IMR-90 (cell line): ENCODE measurements around the gene SLC7A6OS. TPM values are rescaled to one million over a fixed set of nuclear protein-coding genes. Genes with fewer than 3 reads are reported as not detected.
A peak's percentile ranks its signal among the peaks of the same experiment; 100 is the strongest.

Experiments used
- ATAC-seq: fragments of 200-7000 bp; cut with Tn5 transposase; 2 replicates; pipeline ENCODE4 v1.9.1; 2020; ENCODE audit warnings: low read depth, mild to moderate bottlenecking, moderate library complexity
- BruUV-seq: library from RNA; stranded (reverse); fragments of 400-500 nt; replicated peaks from 2 replicates; lab custom pipeline; 2021; lab: Mats Ljungman, UMichigan
- CTCF ChIA-PET: fragments of 300-600 bp; formaldehyde crosslinking; extraction: SDS; loops from one replicate; lab custom pipeline; 2021; ENCODE audit warnings: antibody characterized with exemption; lab: Yijun Ruan, JAX
- POLR2A ChIA-PET: fragments of 300-600 bp; sonication (Branson Sonifier 250); formaldehyde crosslinking; loops from one replicate; lab custom pipeline; 2022; ENCODE audit warnings: antibody characterized with exemption; ENCODE audit not compliant: unreplicated experiment; lab: Charles Lee
- DNase-seq: peaks from one replicate; pipeline ENCODE4 v3.0.0; 2013
- H2AFZ ChIP-seq: replicated peaks from 2 replicates; pipeline ENCODE3; 2013; ENCODE audit warnings: low read length, mild to moderate bottlenecking; ENCODE audit not compliant: poor library complexity
- H2AK5ac ChIP-seq: 2 replicates; pipeline ENCODE4 v1.6.1; 2013; ENCODE audit warnings: low read depth, low read length, inconsistent platforms
- H2AK9ac ChIP-seq: replicated peaks from 2 replicates; pipeline ENCODE3; 2013; ENCODE audit warnings: mild to moderate bottlenecking, low read depth, low read length, moderate library complexity; ENCODE audit not compliant: poor library complexity
- H2BK120ac ChIP-seq: 2 replicates; pipeline ENCODE4 v1.6.1; 2013; ENCODE audit warnings: low read depth, low read length, inconsistent platforms
- H2BK15ac ChIP-seq: 3 replicates; pipeline ENCODE4 v1.6.1; 2013; ENCODE audit warnings: low read depth, low read length, inconsistent platforms
- H2BK20ac ChIP-seq: 2 replicates; pipeline ENCODE4 v1.6.1; 2013; ENCODE audit warnings: low read depth, mild to moderate bottlenecking, inconsistent platforms, low read length, moderate library complexity
- H2BK5ac ChIP-seq: 2 replicates; pipeline ENCODE4 v1.6.1; 2013; ENCODE audit warnings: mild to moderate bottlenecking, low read depth, low read length, inconsistent platforms; ENCODE audit not compliant: poor library complexity, severe bottlenecking
- H3K14ac ChIP-seq: replicated peaks from 2 replicates; pipeline ENCODE4 v1.6.1; 2013; ENCODE audit warnings: low read depth, low read length, inconsistent platforms
- H3K18ac ChIP-seq: 2 replicates; pipeline ENCODE4 v1.6.1; 2013; ENCODE audit warnings: low read depth, low read length, control low read depth
- H3K23ac ChIP-seq: 2 replicates; pipeline ENCODE4 v1.6.1; 2013; ENCODE audit warnings: low read depth, low read length, inconsistent platforms
- H3K27ac ChIP-seq: 2 replicates; pipeline ENCODE4 v1.5.1; 2013; ENCODE audit warnings: mild to moderate bottlenecking, control low read depth, low read length; ENCODE audit not compliant: insufficient read depth
- H3K27me3 ChIP-seq: 2 replicates; pipeline ENCODE4 v1.6.1; 2013; ENCODE audit warnings: low read length; ENCODE audit not compliant: control insufficient read depth, insufficient read depth
- H3K36me3 ChIP-seq: 2 replicates; pipeline ENCODE4 v1.6.1; 2013; ENCODE audit warnings: low read length, mixed read lengths; ENCODE audit not compliant: control insufficient read depth, insufficient read depth
- H3K4ac ChIP-seq: 2 replicates; pipeline ENCODE4 v1.6.1; 2013; ENCODE audit warnings: low read depth, low read length, inconsistent platforms
- H3K4me1 ChIP-seq: 2 replicates; pipeline ENCODE4 v1.6.1; 2013; ENCODE audit warnings: low read length, mixed read lengths; ENCODE audit not compliant: control insufficient read depth, insufficient read depth
- H3K4me2 ChIP-seq: 2 replicates; pipeline ENCODE4 v1.6.1; 2013; ENCODE audit warnings: low read depth, mild to moderate bottlenecking, control low read depth, low read length, moderate library complexity
- H3K4me3 ChIP-seq: 2 replicates; pipeline ENCODE4 v1.5.1; 2013; ENCODE audit warnings: low read depth, mild to moderate bottlenecking, control low read depth, low read length, moderate library complexity; ENCODE audit not compliant: insufficient read depth
- H3K56ac ChIP-seq: 2 replicates; pipeline ENCODE4 v1.6.1; 2013; ENCODE audit warnings: low read length, inconsistent platforms; ENCODE audit not compliant: insufficient read depth; ENCODE audit errors: extremely low read depth
- H3K79me1 ChIP-seq, 2 experiments: 2 replicates each; pipeline ENCODE4 v1.6.1; 2013; ENCODE audit warnings: low read length in 2 of 2, inconsistent platforms in 1 of 2, low read depth in 1 of 2
- H3K9ac ChIP-seq: 2 replicates; pipeline ENCODE4 v1.6.1; 2013; ENCODE audit warnings: low read depth, low read length, control low read depth
- H3K9me1 ChIP-seq: 2 replicates; pipeline ENCODE4 v1.6.1; 2013; ENCODE audit warnings: low read length, inconsistent platforms; ENCODE audit not compliant: insufficient read depth
- H3K9me3 ChIP-seq: 2 replicates; pipeline ENCODE4 v1.6.1; 2013; ENCODE audit warnings: low read length; ENCODE audit not compliant: control insufficient read depth, insufficient read depth
- H4K20me1 ChIP-seq: 2 replicates; pipeline ENCODE4 v1.6.1; 2013; ENCODE audit warnings: low read length, inconsistent platforms; ENCODE audit not compliant: insufficient read depth
- H4K5ac ChIP-seq: 2 replicates; pipeline ENCODE4 v1.6.1; 2013; ENCODE audit warnings: mild to moderate bottlenecking, low read depth, low read length, control low read depth
- H4K8ac ChIP-seq, 2 experiments: 2 replicates each; pipeline ENCODE4 v1.6.1; 2013; ENCODE audit warnings: low read depth in 2 of 2, low read length in 2 of 2, control low read depth in 1 of 2, inconsistent platforms in 1 of 2
- H4K91ac ChIP-seq: 2 replicates; pipeline ENCODE4 v1.6.1; 2013; ENCODE audit warnings: low read depth, low read length, inconsistent platforms; ENCODE audit not compliant: insufficient read depth
- BHLHE40 ChIP-seq: fragments of 150-350 bp; IDR thresholded peaks from 2 replicates; pipeline ENCODE4 v1.6.1; 2016; ENCODE audit warnings: mild to moderate bottlenecking, low read depth, low read length
- CEBPB ChIP-seq: IDR thresholded peaks from 2 replicates; pipeline ENCODE4 v1.6.1; 2012; ENCODE audit warnings: low read depth, low read length, improper control_type of control experiment
- CHD1 ChIP-seq: IDR thresholded peaks from 2 replicates; pipeline ENCODE4 v1.6.1; 2012; ENCODE audit warnings: low read depth, low read length, improper control_type of control experiment
- CTCF ChIP-seq: conservative IDR thresholded peaks from 2 replicates; pipeline ENCODE4 v1.5.1; 2012; ENCODE audit warnings: mild to moderate bottlenecking, low read depth, low read length, improper control_type of control experiment
- ELK1 ChIP-seq: fragments of 150-350 bp; IDR thresholded peaks from 2 replicates; pipeline ENCODE4 v1.6.1; 2016; ENCODE audit warnings: low read depth, mild to moderate bottlenecking, low read length, moderate library complexity, borderline replicate concordance
- FOS ChIP-seq: fragments of 150-350 bp; IDR thresholded peaks from 2 replicates; pipeline ENCODE4 v1.6.1; 2016; ENCODE audit warnings: low read depth, low read length
- MAFK ChIP-seq: IDR thresholded peaks from 2 replicates; pipeline ENCODE4 v1.6.1; 2012; ENCODE audit warnings: low read depth, low read length, improper control_type of control experiment
- MAZ ChIP-seq: IDR thresholded peaks from 2 replicates; pipeline ENCODE4 v1.6.1; 2012; ENCODE audit warnings: low read depth, mild to moderate bottlenecking, low read length, improper control_type of control experiment, moderate library complexity, borderline replicate concordance
- MXI1 ChIP-seq: IDR thresholded peaks from 2 replicates; pipeline ENCODE4 v1.6.1; 2012; ENCODE audit warnings: low read depth, mild to moderate bottlenecking, low read length, moderate library complexity, borderline replicate concordance
- NFE2L2 ChIP-seq: fragments of 150-350 bp; IDR thresholded peaks from 2 replicates; pipeline ENCODE4 v1.6.1; 2016; ENCODE audit warnings: low read depth, mild to moderate bottlenecking, low read length
- POLR2A ChIP-seq: IDR thresholded peaks from 2 replicates; pipeline ENCODE4 v1.6.1; 2012; ENCODE audit warnings: mild to moderate bottlenecking, low read depth, low read length
- RAD21 ChIP-seq: IDR thresholded peaks from 2 replicates; pipeline ENCODE4 v1.6.1; 2012; ENCODE audit warnings: low read length, improper control_type of control experiment
- RCOR1 ChIP-seq: IDR thresholded peaks from 2 replicates; pipeline ENCODE4 v1.6.1; 2012; ENCODE audit warnings: mild to moderate bottlenecking, low read length, improper control_type of control experiment; ENCODE audit not compliant: insufficient replicate concordance
- RFX5 ChIP-seq: IDR thresholded peaks from 2 replicates; pipeline ENCODE4 v1.8.0; 2012; ENCODE audit warnings: low read depth, mild to moderate bottlenecking, low read length, moderate library complexity
- SMC3 ChIP-seq: fragments of 150-350 bp; IDR thresholded peaks from 2 replicates; pipeline ENCODE4 v1.6.1; 2016; ENCODE audit warnings: low read depth, mild to moderate bottlenecking, antibody characterized with exemption, low read length, moderate library complexity
- USF2 ChIP-seq: fragments of 150-350 bp; IDR thresholded peaks from 2 replicates; pipeline ENCODE4 v1.6.1; 2017; ENCODE audit warnings: mild to moderate bottlenecking, antibody characterized with exemption, low read length, low read depth
- WGBS, 2 experiments: methylation state at CpG; one replicate each; pipeline versions ENCODE4 v1.1.5 to v1.1.7; 2013; ENCODE audit warnings: missing lambda C conversion rate in 2 of 2; ENCODE audit not compliant: insufficient read length in 1 of 2; ENCODE audit errors: extremely low coverage in 2 of 2; 5-methylcytosine and 5-hydroxymethylcytosine counted together
- dilution Hi-C: fragments of 300-500 bp; cut with HindIII; formaldehyde crosslinking; loops from one replicate; pipeline ENCODE4 v1.14.3; 2018; ENCODE audit warnings: low sequenced_read_pairs; ENCODE audit not compliant: unreplicated experiment
- in situ Hi-C: fragments of 300-500 bp; cut with MboI; formaldehyde crosslinking; loops from 3 replicates; pipeline ENCODE4 v1.14.3; 2019; ENCODE audit warnings: low sequenced_read_pairs, inconsistent platforms, mixed read lengths
- intact Hi-C: fragments of 100-400 bp; cut with micrococcal nuclease; formaldehyde crosslinking; loops from 2 replicates; pipeline ENCODE4 v1.10.0; 2022
- polyA plus RNA-seq, 3 experiments: library from polyadenylated mRNA; depleted of rRNA; stranded (reverse); fragments of >200 nt; gene quantifications; 2 replicates each; pipeline ENCODE4 v1.2.3, GENCODE V29; 2012; ENCODE audit warnings: low replicate concordance in 1 of 3
- total RNA-seq: library from RNA; depleted of rRNA; stranded (reverse); fragments of >200 nt; gene quantifications from 2 replicates; pipeline ENCODE4 v1.2.3, GENCODE V29; 2012

The SLC7A6OS gene
- total and polyA plus RNA-seq, 2 of the 4 experiments (the other 2 are of a cell fraction), result 6.8 to 8.4 TPM

GRCh38 chr16:68282064-68282452 lies 28.7 kb downstream of the SLC7A6OS start:
- Histone ChIP-seq H3K79me1 (peaks cover 9 to 74% of the 10 kb centered on the region in 2 experiments), H4K5ac (no peak overlapping the region), H3K9ac (no peak overlapping the region), H2BK20ac (no peak overlapping the region), H3K27me3 (no peaks in the 10 kb centered on the region), H3K56ac (no peak overlapping the region), H3K4me2 (no peak overlapping the region), H2AK9ac (no peak overlapping the region), H2BK120ac (no peak overlapping the region), H3K9me3 (no peaks in the 10 kb centered on the region), H3K14ac (no peak overlapping the region), H2BK15ac (no peak overlapping the region), H2BK5ac (no peak overlapping the region), H3K9me1 (peaks cover 17% of the 10 kb centered on the region), H3K18ac (no peak overlapping the region), H3K4me3 (no peak overlapping the region), H3K27ac (no peak overlapping the region), H4K91ac (no peak overlapping the region), H4K20me1 (peaks cover 58% of the 10 kb centered on the region), H3K23ac (no peak overlapping the region), H4K8ac (no peak overlapping the region), H3K4ac (no peak overlapping the region), H2AK5ac (no peak overlapping the region), H3K36me3 (peaks cover 22% of the 10 kb centered on the region), H2AFZ (no peak overlapping the region), H3K4me1 (no peaks in the 10 kb centered on the region; the same call in 1 of the 2 replicates)
- in situ Hi-C loops (no loop called here), intact Hi-C loops (no loop called here), dilution Hi-C loops (no loop called here)
- CTCF ChIA-PET, result no interaction called here
- no CpG with 5 or more reads among the region's 4 CpGs for WGBS, 2 experiments
- TSS peak; percentile 3 for BruUV-seq
- ATAC-seq, result no peak
- TF ChIP-seq ELK1 (no peak), MAFK (no peak), MXI1 (no peak), RAD21 (no peak), USF2 (no peak), POLR2A (no peak), FOS (no peak), MAZ (no peak), CTCF (no peak), SMC3 (no peak), NFE2L2 (no peak), CHD1 (no peak), CEBPB (no peak), RFX5 (no peak), BHLHE40 (no peak), RCOR1 (no peak)
- no peak for DNase-seq
- POLR2A ChIA-PET, result no interaction called here
